ENCODE data around the gene CCSER1. TPM values are rescaled to one million over a fixed set of nuclear protein-coding genes. Genes with fewer than 3 reads are reported as not detected.

CCSER1 gene
- total RNA-seq, 4 donors from 2014 or later = 27.5 to 66.5 (median 54.3) TPM

- no peak for TF ChIP-seq POLR2A (IDR thresholded peaks at IDR 0.05)
- TF ChIP-seq, protein P1, sequence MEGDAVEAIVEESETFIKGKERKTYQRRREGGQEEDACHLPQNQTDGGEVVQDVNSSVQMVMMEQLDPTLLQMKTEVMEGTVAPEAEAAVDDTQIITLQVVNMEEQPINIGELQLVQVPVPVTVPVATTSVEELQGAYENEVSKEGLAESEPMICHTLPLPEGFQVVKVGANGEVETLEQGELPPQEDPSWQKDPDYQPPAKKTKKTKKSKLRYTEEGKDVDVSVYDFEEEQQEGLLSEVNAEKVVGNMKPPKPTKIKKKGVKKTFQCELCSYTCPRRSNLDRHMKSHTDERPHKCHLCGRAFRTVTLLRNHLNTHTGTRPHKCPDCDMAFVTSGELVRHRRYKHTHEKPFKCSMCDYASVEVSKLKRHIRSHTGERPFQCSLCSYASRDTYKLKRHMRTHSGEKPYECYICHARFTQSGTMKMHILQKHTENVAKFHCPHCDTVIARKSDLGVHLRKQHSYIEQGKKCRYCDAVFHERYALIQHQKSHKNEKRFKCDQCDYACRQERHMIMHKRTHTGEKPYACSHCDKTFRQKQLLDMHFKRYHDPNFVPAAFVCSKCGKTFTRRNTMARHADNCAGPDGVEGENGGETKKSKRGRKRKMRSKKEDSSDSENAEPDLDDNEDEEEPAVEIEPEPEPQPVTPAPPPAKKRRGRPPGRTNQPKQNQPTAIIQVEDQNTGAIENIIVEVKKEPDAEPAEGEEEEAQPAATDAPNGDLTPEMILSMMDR (IDR thresholded peaks at IDR 0.05) = no peak
- Histone ChIP-seq H3K27me3 (no peaks in the 10 kb centered on the region), H3K4me3 (no peak overlapping the region), H3K27ac (no peak overlapping the region), H3K4me1 (no peaks in the 10 kb centered on the region), H3K9me3 (no peaks in the 10 kb centered on the region), H3K36me3 (no peaks in the 10 kb centered on the region)
- no peak for DNase-seq
Observed at GRCh38 chr4:90536408-90536807, 409.2 kb downstream of the CCSER1 start.

GRCh38 chr4:90537491-90537890 is 410.3 kb downstream of the CCSER1 start:
- H3K27ac ChIP-seq = no peak overlapping the region
- H3K4me1 ChIP-seq = no peaks in the 10 kb centered on the region
- no peaks in the 10 kb centered on the region for H3K36me3 ChIP-seq
- no peak for TF ChIP-seq POLR2A (IDR thresholded peaks at IDR 0.05)
- DNase-seq = no peak
- H3K4me3 ChIP-seq = no peak overlapping the region
- H3K9me3 ChIP-seq = no peaks in the 10 kb centered on the region
- H3K27me3 ChIP-seq = no peaks in the 10 kb centered on the region

GRCh38 chr4:90540536-90540935 is 413.3 kb downstream of the CCSER1 start:
- H3K4me3 ChIP-seq = no peak overlapping the region
- H3K9me3 ChIP-seq = no peaks in the 10 kb centered on the region
- H3K27me3 ChIP-seq = no peaks in the 10 kb centered on the region
- no peak overlapping the region for H3K27ac ChIP-seq
- DNase-seq = no peak
- TF ChIP-seq, protein P1 (IDR thresholded peaks at IDR 0.05) = no peak
- no peak for TF ChIP-seq POLR2A (IDR thresholded peaks at IDR 0.05)
- no peaks in the 10 kb centered on the region for H3K4me1 ChIP-seq
- no peaks in the 10 kb centered on the region for H3K36me3 ChIP-seq

GRCh38 chr4:90542216-90542615 is 415.0 kb downstream of the CCSER1 start:
- H3K9me3 ChIP-seq = no peaks in the 10 kb centered on the region
- H3K4me3 ChIP-seq = no peak overlapping the region
- H3K4me1 ChIP-seq = no peaks in the 10 kb centered on the region
- no peak for TF ChIP-seq POLR2A (IDR thresholded peaks at IDR 0.05)
- TF ChIP-seq, protein P1 (IDR thresholded peaks at IDR 0.05) = no peak
- no peaks in the 10 kb centered on the region for H3K27me3 ChIP-seq
- no peak overlapping the region for H3K27ac ChIP-seq
- DNase-seq = no peak
- no peaks in the 10 kb centered on the region for H3K36me3 ChIP-seq

DNA sequence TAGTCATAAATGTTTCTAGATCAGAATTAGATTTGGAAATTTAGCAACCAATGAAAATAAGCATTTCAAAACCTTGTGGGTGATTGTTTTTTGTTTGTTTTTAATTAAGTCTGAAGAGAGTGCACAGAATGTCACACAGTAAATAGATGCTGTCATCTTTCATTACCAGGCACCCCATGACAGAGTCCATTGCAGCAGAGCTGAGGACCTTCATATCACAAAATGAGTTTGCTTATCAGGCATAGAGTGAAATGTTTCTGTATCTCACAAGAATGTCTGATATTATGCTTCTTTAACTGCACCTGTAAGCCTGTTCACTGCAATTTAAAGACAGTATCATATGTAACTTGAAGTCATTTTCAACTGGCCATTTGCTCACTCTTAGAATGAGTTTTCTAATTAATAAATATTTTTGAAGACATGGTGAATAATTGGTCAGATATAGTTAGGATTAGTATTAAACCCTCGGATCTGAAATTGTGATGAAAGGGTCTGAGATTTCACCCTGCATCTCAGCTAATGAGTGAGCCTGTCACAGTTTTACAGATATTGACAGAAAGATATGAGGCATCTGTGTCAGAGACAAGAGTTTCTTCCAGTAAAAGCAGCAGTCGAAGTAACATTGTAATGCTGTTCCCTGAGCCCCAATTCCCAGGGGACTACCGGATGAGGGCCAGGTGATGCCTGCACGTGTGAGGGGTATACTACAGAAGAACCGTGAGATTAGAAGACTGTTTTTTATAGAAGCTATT is 416.4 kb downstream of the CCSER1 start:
- Histone ChIP-seq H3K4me3 (no peak overlapping the region), H3K9me3 (no peaks in the 10 kb centered on the region), H3K36me3 (no peaks in the 10 kb centered on the region), H3K27me3 (no peaks in the 10 kb centered on the region), H3K4me1 (no peaks in the 10 kb centered on the region), H3K27ac (no peak overlapping the region)
- DNase-seq = no peak
- TF ChIP-seq POLR2A (IDR thresholded peaks at IDR 0.05) = no peak
- TF ChIP-seq, protein P1 (IDR thresholded peaks at IDR 0.05) = no peak

DNA sequence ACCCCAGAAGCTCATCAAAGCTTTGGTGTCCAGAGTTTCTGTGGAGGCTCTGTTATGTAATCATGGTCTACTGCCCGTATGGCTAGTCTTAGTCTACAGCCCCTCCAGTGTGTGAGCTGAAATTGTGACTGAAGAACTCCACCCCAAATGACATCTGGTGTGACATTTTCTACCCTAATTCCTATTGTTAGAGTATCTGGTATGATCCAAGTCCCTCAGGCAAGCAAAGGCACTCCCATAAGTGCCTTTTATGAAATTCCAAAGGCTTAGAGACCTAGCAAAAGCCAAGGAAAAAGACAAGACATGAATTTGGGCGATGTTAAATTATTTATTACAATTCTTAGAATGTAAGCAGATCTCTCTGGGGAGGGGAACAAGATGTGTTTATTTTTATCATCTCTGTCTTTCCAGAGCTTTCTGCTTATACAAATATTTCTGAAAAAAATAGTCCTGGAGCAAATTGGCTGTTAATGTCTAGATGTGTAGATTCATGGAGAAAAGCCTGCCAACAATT is 417.4 kb downstream of the CCSER1 start:
- Histone ChIP-seq H3K27ac (no peak overlapping the region), H3K4me3 (no peak overlapping the region), H3K4me1 (no peaks in the 10 kb centered on the region), H3K27me3 (no peaks in the 10 kb centered on the region), H3K36me3 (no peaks in the 10 kb centered on the region), H3K9me3 (no peaks in the 10 kb centered on the region)
- no peak for DNase-seq
- TF ChIP-seq, protein P1 (IDR thresholded peaks at IDR 0.05) = no peak
- TF ChIP-seq POLR2A (IDR thresholded peaks at IDR 0.05) = no peak
